Thymus (tissue), 11 donors: ENCODE measurements around the gene GRIK4. TPM values are rescaled to one million over a fixed set of nuclear protein-coding genes. Genes with fewer than 3 reads are reported as not detected.

Experiments
- DNase-seq, 9 donors: peaks; one replicate each; pipeline ENCODE4 v3.0.0-alpha.2; 2013; ENCODE audit warnings: low spot score in 9 of 9, low read depth in 6 of 9, missing footprints in 1 of 9
- H3K27ac ChIP-seq, 2 donors: one replicate each; pipeline ENCODE4 v1.5.1; 2013; ENCODE audit warnings: control low read depth in 1 of 2, low read depth in 1 of 2, low read length in 1 of 2, mild to moderate bottlenecking in 1 of 2, moderate library complexity in 1 of 2
- H3K27me3 ChIP-seq, 2 donors: one replicate each; pipeline ENCODE4 v1.5.1; 2013; ENCODE audit warnings: low read length in 1 of 2; ENCODE audit not compliant: control insufficient read depth in 2 of 2, insufficient read depth in 1 of 2
- H3K36me3 ChIP-seq, 2 donors: one replicate each; pipeline ENCODE4 v1.5.1; 2013; ENCODE audit warnings: low read length in 1 of 2, mild to moderate bottlenecking in 1 of 2, moderate library complexity in 1 of 2; ENCODE audit not compliant: control insufficient read depth in 2 of 2, insufficient read depth in 2 of 2
- H3K4me1 ChIP-seq, 2 donors: one replicate each; pipeline ENCODE4 v1.5.1; 2013; ENCODE audit warnings: low read length in 2 of 2; ENCODE audit not compliant: control insufficient read depth in 2 of 2, insufficient read depth in 2 of 2
- H3K4me3 ChIP-seq, 2 donors: one replicate each; pipeline ENCODE4 v1.5.1; 2013; ENCODE audit warnings: low read length in 2 of 2, control low read depth in 1 of 2, mild to moderate bottlenecking in 1 of 2
- H3K9me3 ChIP-seq, 2 donors: one replicate each; pipeline ENCODE4 v1.5.1; 2013; ENCODE audit warnings: low read length in 1 of 2, mild to moderate bottlenecking in 1 of 2; ENCODE audit not compliant: control insufficient read depth in 2 of 2, insufficient read depth in 1 of 2
- WGBS: extraction: QIAGEN DNeasy Blood & Tissue Kit; methylation state at CpG from one replicate; pipeline ENCODE4 v1.1.7; 2013; 5-methylcytosine and 5-hydroxymethylcytosine counted together
- polyA plus RNA-seq: library from polyadenylated mRNA; stranded (reverse); fragments of 200-250 nt; gene quantifications from one replicate; pipeline ENCODE4 v1.2.3, GENCODE V29; 2013
- total RNA-seq: library from RNA; stranded (reverse); fragments of 120-200 nt; gene quantifications from one replicate; pipeline ENCODE4 v1.2.4, GENCODE V29; 2013
- donor health status: healthy.

GRIK4 gene
- total and polyA plus RNA-seq, 2 donors = 0.11 to 0.19 TPM

DNA sequence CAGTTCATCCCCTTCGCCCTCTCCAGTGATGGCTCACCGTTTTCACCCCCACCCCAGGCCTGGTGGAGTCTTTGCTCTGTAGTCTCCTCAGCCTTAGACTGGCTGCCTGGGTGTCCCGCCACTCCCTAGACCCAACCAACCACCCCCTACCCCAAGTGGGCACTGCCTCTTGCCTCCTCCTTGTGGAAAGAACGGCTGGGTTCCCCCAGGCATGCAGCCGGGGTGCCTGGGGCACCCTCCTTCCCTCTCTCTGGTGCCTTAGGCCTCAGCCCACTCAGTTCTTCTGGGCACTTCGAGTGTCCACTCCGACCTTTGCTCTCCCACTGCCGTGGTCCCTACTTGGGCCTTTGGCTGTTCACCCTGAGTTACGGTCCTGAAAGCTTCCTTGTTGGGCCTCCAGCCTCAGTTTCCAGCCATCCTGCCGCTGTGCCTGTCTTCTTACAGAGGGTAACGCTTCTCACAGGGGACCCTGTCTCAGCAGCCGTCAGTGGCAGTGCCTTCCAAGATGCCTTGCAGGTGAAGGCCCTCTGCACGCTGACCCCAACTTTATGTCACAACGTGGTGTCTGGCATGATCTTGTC is 3.1 kb downstream of the GRIK4 start:
- no peak for DNase-seq
- no peaks in the 10 kb centered on the region for H3K36me3 ChIP-seq
- no peaks in the 10 kb centered on the region for H3K4me1 ChIP-seq
- peaks cover 0 to 3% of the 10 kb centered on the region in 2 donors for H3K9me3 ChIP-seq
- no peak overlapping the region for H3K4me3 ChIP-seq
- H3K27me3 ChIP-seq = peaks cover 30 to 74% of the 10 kb centered on the region in 2 donors
- 91% methylated on average over 14 of the region's 14 CpGs for WGBS
- H3K27ac ChIP-seq = no peak overlapping the region

DNA sequence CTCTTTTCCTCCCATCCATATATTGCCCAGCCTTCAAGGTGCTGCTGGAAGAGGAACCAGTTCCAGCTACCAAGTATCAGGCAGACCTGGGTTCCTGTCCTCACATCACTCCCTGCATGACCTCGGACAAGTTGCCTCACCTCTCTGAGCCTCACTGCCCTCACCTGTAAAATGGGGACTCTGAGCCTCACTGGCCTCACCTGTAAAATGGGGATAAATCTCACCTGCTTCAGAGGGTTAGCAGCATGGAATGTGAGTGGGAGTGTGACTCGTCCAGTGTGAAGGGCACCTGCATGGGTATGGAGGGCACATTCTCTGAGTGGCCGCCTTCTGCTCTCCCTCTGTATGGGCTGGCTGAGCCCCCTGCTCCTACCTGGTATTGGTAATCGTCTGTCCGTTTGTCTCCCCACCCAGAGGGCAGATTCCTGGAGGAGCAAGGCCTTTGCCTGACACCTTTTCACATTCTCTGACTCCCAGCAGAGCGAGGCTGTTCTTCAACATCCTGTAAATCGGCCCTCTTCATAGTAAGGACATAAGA is 3.7 kb downstream of the GRIK4 start:
- H3K9me3 ChIP-seq = peaks cover 0 to 3% of the 10 kb centered on the region in 2 donors
- H3K4me3 ChIP-seq = no peak overlapping the region
- H3K27me3 ChIP-seq = peaks cover 30 to 68% of the 10 kb centered on the region in 2 donors
- DNase-seq = no peak
- 84% methylated on average over 7 of the region's 7 CpGs for WGBS
- H3K27ac ChIP-seq = no peak overlapping the region
- H3K4me1 ChIP-seq = no peaks in the 10 kb centered on the region
- no peaks in the 10 kb centered on the region for H3K36me3 ChIP-seq

DNA sequence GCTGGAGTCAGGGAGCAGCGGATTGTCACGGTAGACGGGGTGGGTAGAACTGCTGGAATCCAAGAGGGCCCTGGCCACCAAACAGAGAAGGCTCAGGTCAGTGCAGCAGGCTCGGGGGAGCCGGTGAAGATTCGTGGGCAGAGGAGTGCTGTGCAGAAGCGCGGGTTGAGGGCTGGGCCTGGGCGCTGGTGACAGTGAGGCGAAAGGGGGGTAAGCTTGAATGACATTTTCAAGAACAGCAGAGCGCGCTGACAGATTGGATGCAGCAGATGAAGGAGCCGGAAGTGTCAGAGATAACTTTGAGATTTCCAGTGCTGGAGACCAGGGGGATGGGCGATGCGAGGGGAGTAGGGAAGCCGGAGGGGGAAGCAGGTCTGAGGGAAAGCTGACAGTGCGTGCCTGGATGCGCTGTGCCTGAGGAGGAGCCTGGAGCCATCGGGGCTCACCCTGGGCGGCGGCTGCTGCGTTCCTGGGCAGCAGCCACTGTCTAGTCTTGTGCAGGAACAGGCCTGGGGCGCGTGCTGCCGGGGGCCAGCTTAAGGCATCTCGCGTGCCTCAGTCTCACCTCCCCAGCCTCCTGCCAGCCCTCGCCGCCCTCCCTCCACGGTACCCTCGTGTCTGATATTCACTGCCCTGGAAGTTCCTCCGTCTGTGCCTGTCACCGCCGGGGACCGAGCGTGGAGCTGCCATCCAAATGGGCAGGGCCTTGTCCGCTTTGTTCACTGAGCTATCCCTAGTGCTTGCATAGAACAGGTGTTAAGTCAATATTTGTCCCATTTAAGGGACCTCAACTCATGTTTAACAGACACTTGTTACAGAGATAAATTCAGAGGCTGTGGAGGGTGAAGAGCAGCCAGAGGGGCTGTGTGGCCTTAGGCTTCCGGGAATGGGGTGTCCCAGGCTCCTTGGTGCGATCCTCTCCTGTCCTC is 5.2 kb downstream of the GRIK4 start:
- no peak overlapping the region for H3K4me3 ChIP-seq
- H3K9me3 ChIP-seq = peaks cover 0 to 3% of the 10 kb centered on the region in 2 donors
- no peaks in the 10 kb centered on the region for H3K36me3 ChIP-seq
- H3K4me1 ChIP-seq = no peaks in the 10 kb centered on the region
- no peak for DNase-seq
- no peak overlapping the region for H3K27ac ChIP-seq
- peaks cover 17 to 56% of the 10 kb centered on the region in 2 donors for H3K27me3 ChIP-seq
- 52% methylated on average over 39 of the region's 39 CpGs for WGBS

DNA sequence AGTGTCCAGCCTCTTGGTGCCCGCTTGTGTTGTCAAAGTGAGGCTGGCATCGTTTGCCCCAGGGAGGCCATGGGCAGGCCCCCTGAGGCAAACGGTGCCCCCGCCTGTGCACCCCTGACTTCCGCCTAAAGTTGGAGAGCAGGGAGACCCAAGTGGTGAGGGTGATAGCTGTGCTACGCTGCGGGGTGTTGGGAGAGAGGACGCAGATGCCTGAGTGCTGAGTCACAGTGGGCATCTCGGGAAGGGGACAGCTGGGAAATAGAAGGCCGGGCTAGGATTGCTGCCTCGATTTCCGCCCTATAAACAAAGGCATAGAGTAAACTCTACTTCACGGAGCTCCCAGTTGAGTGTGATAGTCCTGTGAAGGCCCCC is 5.8 kb downstream of the GRIK4 start:
- no peak overlapping the region for H3K4me3 ChIP-seq
- no peaks in the 10 kb centered on the region for H3K36me3 ChIP-seq
- H3K27me3 ChIP-seq = peaks cover 10 to 53% of the 10 kb centered on the region in 2 donors
- WGBS = 73% methylated on average over 13 of the region's 13 CpGs
- DNase-seq = no peak
- peaks cover 0 to 3% of the 10 kb centered on the region in 2 donors for H3K9me3 ChIP-seq
- H3K27ac ChIP-seq = no peak overlapping the region
- H3K4me1 ChIP-seq = no peaks in the 10 kb centered on the region

DNA sequence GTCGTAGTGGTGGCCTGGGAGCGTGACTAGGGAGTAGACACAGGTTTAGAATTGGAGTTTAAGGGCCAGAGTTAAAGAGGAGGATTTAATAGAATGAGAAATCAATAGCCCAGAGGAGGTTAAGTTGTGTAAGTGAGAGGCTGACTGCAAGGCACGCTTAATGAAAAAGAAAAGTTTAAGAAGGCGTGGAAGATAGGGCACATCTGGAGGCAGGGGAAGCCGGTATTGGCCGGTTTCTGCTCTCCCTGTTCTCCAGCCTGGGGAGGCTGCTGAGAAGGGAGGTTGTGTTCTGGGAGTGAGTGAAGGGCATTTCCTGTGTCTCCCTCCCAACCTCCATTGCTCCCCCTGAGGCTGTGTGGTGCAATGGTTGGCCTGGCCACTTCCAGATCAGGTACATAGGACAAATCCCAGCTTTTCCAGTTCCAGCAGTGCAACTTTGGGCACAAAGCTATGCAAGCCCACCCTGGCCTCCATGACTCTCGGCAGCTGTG is 6.3 kb downstream of the GRIK4 start:
- Histone ChIP-seq H3K4me1 (no peaks in the 10 kb centered on the region), H3K9me3 (peaks cover 0 to 1% of the 10 kb centered on the region in 2 donors), H3K27ac (no peak overlapping the region), H3K36me3 (no peaks in the 10 kb centered on the region), H3K4me3 (no peak overlapping the region), H3K27me3 (peaks cover 5 to 52% of the 10 kb centered on the region in 2 donors)
- 90% methylated on average over 7 of the region's 7 CpGs for WGBS
- no peak for DNase-seq

DNA sequence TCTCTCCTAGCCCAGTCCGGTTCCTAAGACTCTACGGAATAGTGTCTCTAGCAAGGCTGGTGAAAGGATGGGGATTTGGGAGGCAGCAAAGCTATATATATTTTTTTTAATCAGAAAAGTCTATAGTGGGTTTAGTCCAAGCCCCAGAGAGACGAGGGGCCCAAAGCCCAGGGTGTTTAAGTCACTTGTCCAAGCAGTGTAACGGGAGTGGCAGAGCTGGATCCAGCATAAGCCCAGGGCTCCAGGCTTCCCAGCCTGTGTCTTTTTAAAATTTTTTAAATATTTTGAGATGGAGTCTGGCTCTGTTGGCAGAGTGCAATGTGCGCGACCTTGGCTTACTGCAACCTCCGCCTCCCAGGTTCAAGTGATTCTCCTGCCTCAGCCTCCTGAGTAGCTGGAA is 6.8 kb downstream of the GRIK4 start:
- Histone ChIP-seq H3K36me3 (no peaks in the 10 kb centered on the region), H3K27ac (no peak overlapping the region), H3K4me3 (no peak overlapping the region), H3K27me3 (peaks cover 5 to 51% of the 10 kb centered on the region in 2 donors), H3K9me3 (no peaks in the 10 kb centered on the region), H3K4me1 (no peaks in the 10 kb centered on the region)
- DNase-seq = no peak
- 96% methylated on average over 7 of the region's 7 CpGs for WGBS

DNA sequence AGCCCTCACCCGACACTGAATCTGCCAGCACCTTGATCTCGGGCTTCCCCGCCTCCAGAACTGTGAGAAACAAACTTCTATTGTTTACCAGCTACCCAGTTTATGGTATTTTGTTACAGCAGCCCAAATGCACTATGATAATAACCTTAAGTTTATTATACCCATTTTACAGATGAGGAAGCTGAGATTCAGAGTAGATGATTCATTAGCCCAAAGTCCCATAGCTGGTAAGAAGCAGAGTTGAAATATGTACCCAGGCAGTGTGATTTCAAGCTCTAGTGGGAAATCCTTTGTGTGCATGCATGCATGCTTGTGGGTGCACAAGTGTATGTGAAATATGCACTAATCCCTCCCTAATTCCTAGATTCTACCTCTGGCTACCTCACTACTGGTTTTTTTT is 7.9 kb downstream of the GRIK4 start:
- H3K4me1 ChIP-seq = no peaks in the 10 kb centered on the region
- H3K4me3 ChIP-seq = no peak overlapping the region
- H3K36me3 ChIP-seq = no peaks in the 10 kb centered on the region
- 93% methylated on average over 3 of the region's 3 CpGs for WGBS
- no peaks in the 10 kb centered on the region for H3K9me3 ChIP-seq
- no peak for DNase-seq
- peaks cover 2 to 43% of the 10 kb centered on the region in 2 donors for H3K27me3 ChIP-seq
- no peak overlapping the region for H3K27ac ChIP-seq

DNA sequence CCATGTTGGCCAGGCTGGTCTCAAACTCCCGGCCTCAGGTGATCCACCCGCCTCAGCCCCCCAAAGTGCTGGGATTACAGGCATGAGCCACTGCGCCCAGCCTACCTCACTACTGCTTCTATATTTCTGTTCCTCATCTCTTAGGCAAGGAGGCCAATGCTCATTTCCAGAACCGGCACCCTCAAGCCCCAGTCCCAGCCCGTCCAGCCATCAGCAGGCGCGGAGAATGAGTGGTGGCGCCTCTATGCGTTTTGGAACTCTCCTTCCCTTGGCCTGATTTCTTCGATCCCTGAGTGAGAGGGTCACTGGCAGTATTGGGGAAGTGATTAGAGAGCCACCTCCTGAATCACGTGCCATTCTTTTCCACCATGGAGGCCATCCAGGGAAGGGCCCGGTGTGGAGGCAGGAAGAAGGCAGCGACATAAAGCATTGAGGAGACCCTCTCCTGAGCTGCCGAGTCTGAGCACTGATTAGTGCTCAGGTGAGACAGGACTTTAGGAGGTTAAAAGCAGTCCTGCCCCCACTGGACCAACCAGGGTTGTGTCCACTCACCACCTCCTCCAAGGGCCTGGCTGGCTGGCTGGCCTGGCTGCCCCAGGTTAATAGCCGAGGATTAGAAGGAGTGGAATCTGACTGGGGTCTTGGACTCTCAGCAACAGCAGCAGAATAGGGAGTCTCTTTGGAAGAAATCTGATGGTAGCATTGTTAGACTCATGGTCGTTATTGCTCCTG is 8.7 kb downstream of the GRIK4 start:
- Histone ChIP-seq H3K9me3 (no peaks in the 10 kb centered on the region), H3K27me3 (peaks cover 2 to 39% of the 10 kb centered on the region in 2 donors), H3K36me3 (no peaks in the 10 kb centered on the region), H3K4me1 (no peaks in the 10 kb centered on the region), H3K27ac (no peak overlapping the region), H3K4me3 (no peak overlapping the region)
- DNase-seq = no peak
- 93% methylated on average over 16 of the region's 16 CpGs for WGBS
